SK-N-SH (cell line): ENCODE measurements around the gene ZKSCAN2. TPM values are rescaled to one million over a fixed set of nuclear protein-coding genes. Genes with fewer than 3 reads are reported as not detected.

Experiments used
- CTCF ChIA-PET: fragments of 300-600, 350-600 bp; formaldehyde crosslinking; extraction: SDS; loops from one replicate; lab custom pipeline; 2021; lab: Yijun Ruan, JAX
- POLR2A ChIA-PET: fragments of 350-600 bp; sonication (Branson Sonifier 250); formaldehyde crosslinking; extraction: SDS; loops from one replicate; lab custom pipeline; 2020; ENCODE audit warnings: antibody characterized with exemption, inconsistent platforms; lab: Yijun Ruan, JAX
- DNase-seq: peaks from one replicate; pipeline ENCODE4 v3.0.0; 2012
- H2AFZ ChIP-seq: fragments of 200-600 bp; sonication (generic); 2 replicates; pipeline ENCODE4 v1.8.1; 2016; ENCODE audit warnings: antibody characterized with exemption, mild to moderate bottlenecking, low read depth
- H3F3A ChIP-seq: fragments of 200-600 bp; sonication (generic); replicated peaks from 2 replicates; pipeline ENCODE3; 2016; ENCODE audit warnings: antibody characterized with exemption, mild to moderate bottlenecking; ENCODE audit not compliant: insufficient read depth
- H3K27ac ChIP-seq, 2 experiments: fragments of 200-500 bp in 1 of 2; fragments of 200-600 bp in 1 of 2; sonication (Bioruptor generic) in 1 of 2; sonication (generic), shearing (Covaris generic) in 1 of 2; 2 replicates each; pipeline versions ENCODE4 v1.5.1 to v1.6.1; 2014 to 2016; ENCODE audit warnings: low read depth in 2 of 2, inconsistent platforms in 1 of 2, low read length in 1 of 2, mild to moderate bottlenecking in 1 of 2, mixed read lengths in 1 of 2
- H3K27me3 ChIP-seq: fragments of 200-600 bp; sonication (generic), shearing (Covaris generic); 2 replicates; pipeline ENCODE4 v1.6.1; 2016; ENCODE audit warnings: mixed run types; ENCODE audit not compliant: insufficient read depth
- H3K36me3 ChIP-seq, 2 experiments: fragments of 200-500 bp in 1 of 2; fragments of 200-600 bp in 1 of 2; sonication (Bioruptor generic) in 1 of 2; sonication (generic) in 1 of 2; replicated peaks in 1 of 2; 2 replicates each; pipeline versions ENCODE3 to v1.5.1; 2014 to 2016; ENCODE audit warnings: low read length in 1 of 2, mild to moderate bottlenecking in 1 of 2; ENCODE audit not compliant: insufficient read depth in 2 of 2, control insufficient read depth in 1 of 2
- H3K4me1 ChIP-seq, 2 experiments: fragments of 200-500 bp in 1 of 2; fragments of 200-600 bp in 1 of 2; sonication (Bioruptor generic) in 1 of 2; sonication (generic), shearing (Covaris generic) in 1 of 2; 2 replicates each; pipeline versions ENCODE4 v1.5.1 to v1.6.1; 2014 to 2016; ENCODE audit warnings: low read depth in 1 of 2, low read length in 1 of 2, mixed run types in 1 of 2; ENCODE audit not compliant: insufficient read depth in 2 of 2, control insufficient read depth in 1 of 2
- H3K4me2 ChIP-seq: fragments of 200-600 bp; sonication (generic), shearing (Covaris generic); 2 replicates; pipeline ENCODE4 v1.6.1; 2017; ENCODE audit warnings: mixed run types
- H3K4me3 ChIP-seq, 2 experiments: fragments of 200-500 bp in 1 of 2; fragments of 200-600 bp in 1 of 2; sonication (Bioruptor generic) in 1 of 2; sonication (generic), shearing (Covaris generic) in 1 of 2; 2 replicates each; pipeline versions ENCODE4 v1.5.1 to v1.8.1; 2014 to 2016; ENCODE audit warnings: low read depth in 2 of 2, inconsistent platforms in 1 of 2, low read length in 1 of 2, mild to moderate bottlenecking in 1 of 2, mixed read lengths in 1 of 2, moderate library complexity in 1 of 2
- H3K79me2 ChIP-seq: fragments of 200-600 bp; sonication (generic); 2 replicates; pipeline ENCODE4 v1.8.1; 2017; ENCODE audit warnings: mild to moderate bottlenecking; ENCODE audit not compliant: insufficient read depth
- H3K9ac ChIP-seq: fragments of 200-600 bp; sonication (generic); 2 replicates; pipeline ENCODE4 v1.6.1; 2017; ENCODE audit warnings: mixed run types
- H3K9me2 ChIP-seq: fragments of 200-600 bp; sonication (generic); 2 replicates; pipeline ENCODE4 v1.6.1; 2017; ENCODE audit warnings: mixed run types
- H3K9me3 ChIP-seq: fragments of 200-600 bp; sonication (generic); 2 replicates; pipeline ENCODE4 v1.6.1; 2017; ENCODE audit warnings: mixed run types, mild to moderate bottlenecking, moderate library complexity
- H4K20me1 ChIP-seq: fragments of 200-600 bp; sonication (generic); 2 replicates; pipeline ENCODE4 v1.6.1; 2017; ENCODE audit warnings: mild to moderate bottlenecking, mixed run types; ENCODE audit not compliant: insufficient read depth
- ELF1 ChIP-seq: IDR thresholded peaks from 2 replicates; pipeline ENCODE4 v1.4.0; 2012
- EZH2phosphoT487 ChIP-seq: fragments of 200-600 bp; sonication (generic); IDR thresholded peaks from 2 replicates; pipeline ENCODE4 v1.6.1; 2017; ENCODE audit warnings: low read depth, mixed run types, mild to moderate bottlenecking, antibody characterized with exemption, moderate library complexity, borderline replicate concordance
- FOSL2 ChIP-seq: IDR thresholded peaks from 2 replicates; pipeline ENCODE4 v1.4.0; 2012; ENCODE audit warnings: low read depth, mild to moderate bottlenecking, moderate library complexity, borderline replicate concordance
- FOXJ3 ChIP-seq: sonication (generic); formaldehyde crosslinking; IDR thresholded peaks from 2 replicates; pipeline ENCODE4 v1.5.1; 2020; ENCODE audit warnings: mild to moderate bottlenecking, missing genetic modification reagents
- FOXM1 ChIP-seq: IDR thresholded peaks from 2 replicates; pipeline ENCODE4 v1.4.0; 2012; ENCODE audit warnings: low read depth, mild to moderate bottlenecking
- GABPA ChIP-seq: IDR thresholded peaks from 2 replicates; pipeline ENCODE4 v1.4.0; 2012; ENCODE audit warnings: low read depth, mild to moderate bottlenecking
- MXI1 ChIP-seq: IDR thresholded peaks from 2 replicates; pipeline ENCODE4 v1.6.1; 2012; ENCODE audit warnings: mild to moderate bottlenecking, low read depth, low read length, improper control_type of control experiment
- NFIC ChIP-seq: IDR thresholded peaks from 2 replicates; pipeline ENCODE4 v1.4.0; 2012; ENCODE audit warnings: borderline replicate concordance
- PBX3 ChIP-seq: IDR thresholded peaks from 2 replicates; pipeline ENCODE4; 2012
- RCOR1 ChIP-seq: fragments of 150-350 bp; IDR thresholded peaks from 2 replicates; pipeline ENCODE4 v1.6.1; 2017; ENCODE audit warnings: antibody characterized with exemption, low read length
- SMC3 ChIP-seq: IDR thresholded peaks from 2 replicates; pipeline ENCODE4 v1.6.1; 2012; ENCODE audit warnings: low read depth, low read length, improper control_type of control experiment
- TAF1 ChIP-seq: IDR thresholded peaks from 2 replicates; pipeline ENCODE4 v1.6.1; 2012; ENCODE audit warnings: low read depth, mild to moderate bottlenecking, low read length, moderate library complexity, borderline replicate concordance
- TCF12 ChIP-seq: IDR thresholded peaks from 2 replicates; pipeline ENCODE4 v1.4.0; 2012
- USF1 ChIP-seq: IDR thresholded peaks from 2 replicates; pipeline ENCODE4 v1.4.0; 2012; ENCODE audit warnings: low read depth, borderline replicate concordance
- ZBTB33 ChIP-seq: IDR thresholded peaks from 2 replicates; pipeline ENCODE4 v1.4.0; 2012; ENCODE audit warnings: low read depth, borderline replicate concordance
- WGBS: methylation state at CpG from one replicate; pipeline ENCODE4 v1.1.6; 2017; ENCODE audit warnings: low lambda C conversion rate; 5-methylcytosine and 5-hydroxymethylcytosine counted together
- polyA plus RNA-seq, 3 experiments: library from polyadenylated mRNA; depleted of rRNA; stranded (reverse); fragments of >200 nt; gene quantifications; 2 replicates each; pipeline ENCODE4 v1.2.3, GENCODE V29; 2012
- TF ChIP-seq, protein P1 (sequence below): fragments of 150-350 bp; IDR thresholded peaks from 2 replicates; pipeline ENCODE4 v1.6.1; 2017; ENCODE audit warnings: antibody characterized with exemption, low read length, low read depth, borderline replicate concordance
- TF ChIP-seq, protein P2 (sequence below): IDR thresholded peaks from 2 replicates; pipeline ENCODE4 v1.4.0; 2012; ENCODE audit warnings: low read depth
- TF ChIP-seq, protein P3 (sequence below): IDR thresholded peaks from 2 replicates; pipeline ENCODE4 v1.6.1; 2012; ENCODE audit warnings: mild to moderate bottlenecking, low read depth, low read length, moderate library complexity

The ZKSCAN2 gene
- polyA plus RNA-seq, 1 of the 3 experiments (the other 2 are of a cell fraction) = 1.6 TPM

GRCh38 chr16:25271421-25271820, 13.8 kb upstream of the ZKSCAN2 start (continued):
- no peak for TF ChIP-seq FOXJ3 (CRISPR knock-in tag)
- TF ChIP-seq PBX3 = no peak

- H3K4me1 ChIP-seq = no peaks in the 10 kb centered on the region
- H3K36me3 ChIP-seq = no peaks in the 10 kb centered on the region
- no peaks in the 10 kb centered on the region for H3K27me3 ChIP-seq
- no peak overlapping the region for H2AFZ ChIP-seq
- H3K9ac ChIP-seq = no peak overlapping the region
- WGBS = 98% methylated on average over 4 of the region's 6 CpGs
- no peaks in the 10 kb centered on the region for H3K9me3 ChIP-seq
- H3K4me3 ChIP-seq = no peak overlapping the region
- H4K20me1 ChIP-seq = peaks cover 21% of the 10 kb centered on the region; the same call in 1 of the 2 replicates
- H3K4me2 ChIP-seq = no peak overlapping the region
- H3K79me2 ChIP-seq = peaks cover 3% of the 10 kb centered on the region; the same call in 1 of the 2 replicates
- no peaks in the 10 kb centered on the region for H3F3A ChIP-seq
- TF ChIP-seq FOXM1 (no peak), NFIC (no peak), ELF1 (no peak), SMC3 (no peak), EZH2phosphoT487 (no peak), USF1 (no peak), TCF12 (no peak), MXI1 (no peak), FOSL2 (no peak), RCOR1 (no peak), FOXJ3 (CRISPR knock-in tag) (no peak), GABPA (no peak), ZBTB33 (no peak), TAF1 (no peak)
- TF ChIP-seq, protein P1, sequence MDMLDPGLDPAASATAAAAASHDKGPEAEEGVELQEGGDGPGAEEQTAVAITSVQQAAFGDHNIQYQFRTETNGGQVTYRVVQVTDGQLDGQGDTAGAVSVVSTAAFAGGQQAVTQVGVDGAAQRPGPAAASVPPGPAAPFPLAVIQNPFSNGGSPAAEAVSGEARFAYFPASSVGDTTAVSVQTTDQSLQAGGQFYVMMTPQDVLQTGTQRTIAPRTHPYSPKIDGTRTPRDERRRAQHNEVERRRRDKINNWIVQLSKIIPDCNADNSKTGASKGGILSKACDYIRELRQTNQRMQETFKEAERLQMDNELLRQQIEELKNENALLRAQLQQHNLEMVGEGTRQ = no peak
- TF ChIP-seq, protein P2, sequence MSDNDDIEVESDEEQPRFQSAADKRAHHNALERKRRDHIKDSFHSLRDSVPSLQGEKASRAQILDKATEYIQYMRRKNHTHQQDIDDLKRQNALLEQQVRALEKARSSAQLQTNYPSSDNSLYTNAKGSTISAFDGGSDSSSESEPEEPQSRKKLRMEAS = no peak
- TF ChIP-seq, protein P3, sequence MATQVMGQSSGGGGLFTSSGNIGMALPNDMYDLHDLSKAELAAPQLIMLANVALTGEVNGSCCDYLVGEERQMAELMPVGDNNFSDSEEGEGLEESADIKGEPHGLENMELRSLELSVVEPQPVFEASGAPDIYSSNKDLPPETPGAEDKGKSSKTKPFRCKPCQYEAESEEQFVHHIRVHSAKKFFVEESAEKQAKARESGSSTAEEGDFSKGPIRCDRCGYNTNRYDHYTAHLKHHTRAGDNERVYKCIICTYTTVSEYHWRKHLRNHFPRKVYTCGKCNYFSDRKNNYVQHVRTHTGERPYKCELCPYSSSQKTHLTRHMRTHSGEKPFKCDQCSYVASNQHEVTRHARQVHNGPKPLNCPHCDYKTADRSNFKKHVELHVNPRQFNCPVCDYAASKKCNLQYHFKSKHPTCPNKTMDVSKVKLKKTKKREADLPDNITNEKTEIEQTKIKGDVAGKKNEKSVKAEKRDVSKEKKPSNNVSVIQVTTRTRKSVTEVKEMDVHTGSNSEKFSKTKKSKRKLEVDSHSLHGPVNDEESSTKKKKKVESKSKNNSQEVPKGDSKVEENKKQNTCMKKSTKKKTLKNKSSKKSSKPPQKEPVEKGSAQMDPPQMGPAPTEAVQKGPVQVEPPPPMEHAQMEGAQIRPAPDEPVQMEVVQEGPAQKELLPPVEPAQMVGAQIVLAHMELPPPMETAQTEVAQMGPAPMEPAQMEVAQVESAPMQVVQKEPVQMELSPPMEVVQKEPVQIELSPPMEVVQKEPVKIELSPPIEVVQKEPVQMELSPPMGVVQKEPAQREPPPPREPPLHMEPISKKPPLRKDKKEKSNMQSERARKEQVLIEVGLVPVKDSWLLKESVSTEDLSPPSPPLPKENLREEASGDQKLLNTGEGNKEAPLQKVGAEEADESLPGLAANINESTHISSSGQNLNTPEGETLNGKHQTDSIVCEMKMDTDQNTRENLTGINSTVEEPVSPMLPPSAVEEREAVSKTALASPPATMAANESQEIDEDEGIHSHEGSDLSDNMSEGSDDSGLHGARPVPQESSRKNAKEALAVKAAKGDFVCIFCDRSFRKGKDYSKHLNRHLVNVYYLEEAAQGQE = no peak
- DNase-seq = no peak
- CTCF ChIA-PET = interaction anchor here (0.6 to 1.5 kb wide), 7 partner anchors 9 to 1196 kb away, joined by 3 to 4 read pairs (median 3); no protein-coding TSS in a partner anchor
- POLR2A ChIA-PET = interaction anchor here (0.9 kb wide), 1 partner anchor 12 kb away, joined by 4 read pairs; no protein-coding TSS in a partner anchor
- H3K27ac ChIP-seq = no peak overlapping the region
- no peaks in the 10 kb centered on the region for H3K9me2 ChIP-seq
Measured at GRCh38 chr16:25270577-25270976, 12.9 kb upstream of the ZKSCAN2 start.
